Activated naive CD4-positive, alpha-beta T cell treated with anti-CD3 and anti-CD28 coated beads, Interleukin-2, amount 50 U/mL, for 24 hours (primary cell): ENCODE measurements around the gene RGMA.

Experiments used
- H3K27ac Mint-ChIP-seq: one replicate; pipeline ENCODE4 v1.8.0; 2021; ENCODE audit warnings: mild to moderate bottlenecking, mixed read lengths
- H3K27me3 Mint-ChIP-seq: one replicate; pipeline ENCODE4 v1.8.0; 2021; ENCODE audit warnings: mixed read lengths
- H3K36me3 Mint-ChIP-seq: one replicate; pipeline ENCODE4 v1.8.0; 2021; ENCODE audit warnings: mixed read lengths
- H3K4me1 Mint-ChIP-seq: one replicate; pipeline ENCODE4 v1.8.0; 2021; ENCODE audit warnings: mixed read lengths
- H3K4me3 Mint-ChIP-seq: one replicate; pipeline ENCODE4 v1.8.0; 2021; ENCODE audit warnings: mild to moderate bottlenecking, mixed read lengths
- H3K9me3 Mint-ChIP-seq: one replicate; pipeline ENCODE4 v1.8.0; 2021; ENCODE audit warnings: mixed read lengths

Gene RGMA

GRCh38 chr15:93076217-93076616, 12.8 kb downstream of the RGMA start:
- Mint-ChIP-seq H3K27me3 (peaks cover 38% of the 10 kb centered on the region), H3K36me3 (no peaks in the 10 kb centered on the region), H3K9me3 (no peaks in the 10 kb centered on the region), H3K4me1 (peaks cover 16% of the 10 kb centered on the region), H3K4me3 (no peak overlapping the region), H3K27ac (no peak overlapping the region)

- no peak overlapping the region for H3K27ac Mint-ChIP-seq
- H3K4me3 Mint-ChIP-seq, result no peak overlapping the region
- H3K27me3 Mint-ChIP-seq, result peaks cover 36% of the 10 kb centered on the region
- H3K9me3 Mint-ChIP-seq, result no peaks in the 10 kb centered on the region
- peaks cover 16% of the 10 kb centered on the region for H3K4me1 Mint-ChIP-seq
- H3K36me3 Mint-ChIP-seq, result no peaks in the 10 kb centered on the region
Observed at GRCh38 chr15:93074599-93074998, 14.4 kb downstream of the RGMA start.

DNA sequence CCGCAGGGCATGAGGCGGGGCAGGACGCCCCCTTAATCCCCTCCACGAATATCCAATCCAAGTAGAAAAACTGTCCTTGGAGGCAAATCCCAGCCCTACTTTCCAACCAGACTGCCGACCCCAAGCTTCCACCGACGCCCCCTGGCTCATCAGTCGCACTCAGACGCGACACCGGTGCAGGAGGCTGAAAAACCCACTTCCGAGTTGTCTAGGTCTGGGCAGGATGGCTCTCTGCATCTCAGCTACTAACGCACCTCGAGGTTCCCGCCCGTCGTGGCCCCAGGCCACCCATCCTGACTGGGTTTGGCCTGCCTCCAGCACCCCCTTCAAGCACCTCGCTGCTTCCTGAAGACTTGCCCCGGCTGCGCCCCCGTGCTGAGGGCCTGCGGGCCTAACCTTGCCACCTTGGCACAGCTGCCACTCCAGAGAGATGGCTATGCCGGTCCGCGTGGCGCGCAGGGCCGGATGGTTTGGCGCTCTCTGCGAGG, 15.5 kb downstream of the RGMA start:
- Mint-ChIP-seq H3K27me3 (peaks cover 36% of the 10 kb centered on the region), H3K9me3 (no peaks in the 10 kb centered on the region), H3K4me3 (peak overlapping the region; percentile 85), H3K4me1 (peaks cover 16% of the 10 kb centered on the region), H3K36me3 (no peaks in the 10 kb centered on the region), H3K27ac (no peak overlapping the region)

GRCh38 chr15:93072411-93073394, 16.3 kb downstream of the RGMA start:
- no peaks in the 10 kb centered on the region for H3K36me3 Mint-ChIP-seq
- no peaks in the 10 kb centered on the region for H3K9me3 Mint-ChIP-seq
- peak overlapping the region; percentile 49 for H3K4me3 Mint-ChIP-seq
- H3K27ac Mint-ChIP-seq, result no peak overlapping the region
- H3K27me3 Mint-ChIP-seq, result peaks cover 35% of the 10 kb centered on the region
- H3K4me1 Mint-ChIP-seq, result peaks cover 16% of the 10 kb centered on the region

DNA sequence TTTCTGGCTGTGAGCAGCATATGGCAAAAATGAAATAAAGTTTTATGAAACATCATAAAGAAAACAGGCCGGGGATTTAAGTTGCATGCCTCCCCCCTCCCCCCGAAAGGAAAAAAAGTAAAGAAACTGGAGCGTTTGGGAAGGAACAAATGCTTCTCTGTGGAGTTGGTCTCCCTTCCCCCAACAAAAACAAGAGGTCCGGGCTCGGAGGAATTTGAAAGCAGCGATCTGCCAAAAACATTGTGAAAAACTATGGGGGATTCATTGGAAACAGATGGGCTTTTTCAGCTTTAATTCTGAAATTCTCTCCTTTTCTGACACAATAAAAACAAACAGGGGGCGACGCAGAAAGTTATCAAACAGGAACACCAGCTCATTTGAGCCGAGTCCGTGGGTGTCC, 17.0 kb downstream of the RGMA start:
- Mint-ChIP-seq H3K27ac (no peak overlapping the region), H3K4me1 (peaks cover 16% of the 10 kb centered on the region), H3K9me3 (no peaks in the 10 kb centered on the region), H3K27me3 (peaks cover 35% of the 10 kb centered on the region), H3K4me3 (peak overlapping the region; percentile 49), H3K36me3 (no peaks in the 10 kb centered on the region)

GRCh38 chr15:93071469-93071936, 17.5 kb downstream of the RGMA start:
- peaks cover 16% of the 10 kb centered on the region for H3K4me1 Mint-ChIP-seq
- H3K4me3 Mint-ChIP-seq, result no peak overlapping the region
- H3K27ac Mint-ChIP-seq, result no peak overlapping the region
- no peaks in the 10 kb centered on the region for H3K36me3 Mint-ChIP-seq
- H3K27me3 Mint-ChIP-seq, result peaks cover 35% of the 10 kb centered on the region
- H3K9me3 Mint-ChIP-seq, result no peaks in the 10 kb centered on the region

DNA sequence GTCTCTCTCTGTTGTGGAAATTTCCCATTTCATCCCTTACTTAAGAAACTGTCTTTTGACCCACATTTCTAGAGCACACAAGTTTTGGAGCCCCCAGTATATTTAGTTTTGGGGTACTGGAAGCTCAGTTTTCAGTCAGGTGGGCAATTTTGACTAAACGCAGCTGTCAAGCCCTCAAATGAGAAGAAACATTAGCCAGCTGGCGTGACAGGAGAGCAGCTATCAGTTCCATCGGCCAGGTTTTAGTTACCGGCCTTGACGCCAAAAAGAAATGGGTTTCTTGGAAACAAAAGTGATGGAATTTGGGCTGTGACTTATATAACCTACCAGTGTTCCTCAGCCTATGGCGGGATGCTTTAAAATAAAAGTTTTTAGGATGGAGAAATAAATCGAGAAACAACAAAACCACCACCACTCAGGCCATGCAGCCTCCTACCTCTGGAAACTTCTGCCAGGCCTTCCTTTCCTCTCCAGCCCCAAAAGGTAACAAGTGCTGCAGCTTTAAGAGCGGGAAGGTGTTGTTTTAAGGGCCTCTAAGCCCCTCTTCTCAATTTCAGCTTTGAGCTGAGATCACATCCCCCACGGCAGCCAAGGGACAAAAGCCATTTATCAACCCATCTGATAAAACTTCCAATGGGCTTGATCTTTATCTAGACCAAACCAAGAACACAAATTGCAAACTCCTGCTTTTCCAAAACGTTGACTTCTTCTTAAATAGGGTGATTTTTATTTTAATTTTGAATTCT, 18.3 kb downstream of the RGMA start:
- no peak overlapping the region for H3K4me3 Mint-ChIP-seq
- H3K36me3 Mint-ChIP-seq, result no peaks in the 10 kb centered on the region
- no peaks in the 10 kb centered on the region for H3K9me3 Mint-ChIP-seq
- H3K27me3 Mint-ChIP-seq, result peaks cover 31% of the 10 kb centered on the region
- no peak overlapping the region for H3K27ac Mint-ChIP-seq
- H3K4me1 Mint-ChIP-seq, result peaks cover 16% of the 10 kb centered on the region

DNA sequence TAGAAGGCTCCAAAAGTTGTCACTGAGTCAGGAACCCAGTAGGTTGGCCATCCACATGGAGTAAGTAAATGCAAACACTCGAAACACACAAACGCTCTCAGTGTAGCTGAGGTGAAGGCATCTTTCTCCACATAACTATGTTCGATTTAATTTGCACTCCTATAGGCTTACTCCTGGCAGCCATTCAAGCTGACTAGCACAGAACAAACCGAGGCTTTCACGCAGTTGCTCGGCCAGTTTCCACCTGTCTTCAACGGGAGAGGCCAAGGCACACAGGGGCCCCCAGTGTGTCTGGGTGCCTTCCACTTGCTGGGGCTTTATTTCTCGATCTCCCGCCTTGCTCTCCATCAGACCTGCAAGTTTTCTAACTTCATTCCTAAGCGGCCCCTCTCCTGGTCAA, 18.9 kb downstream of the RGMA start:
- Mint-ChIP-seq H3K9me3 (no peaks in the 10 kb centered on the region), H3K36me3 (no peaks in the 10 kb centered on the region), H3K27me3 (peaks cover 28% of the 10 kb centered on the region), H3K27ac (no peak overlapping the region), H3K4me3 (no peak overlapping the region), H3K4me1 (peaks cover 16% of the 10 kb centered on the region)

- Mint-ChIP-seq H3K27ac (no peak overlapping the region), H3K9me3 (no peaks in the 10 kb centered on the region), H3K4me1 (peaks cover 12% of the 10 kb centered on the region), H3K36me3 (no peaks in the 10 kb centered on the region), H3K27me3 (peaks cover 19% of the 10 kb centered on the region), H3K4me3 (no peak overlapping the region)
Observed at GRCh38 chr15:93068581-93069199, 20.3 kb downstream of the RGMA start.

GRCh38 chr15:93067649-93068085, 21.3 kb downstream of the RGMA start:
- H3K4me1 Mint-ChIP-seq, result peaks cover 7% of the 10 kb centered on the region
- H3K36me3 Mint-ChIP-seq, result no peaks in the 10 kb centered on the region
- no peak overlapping the region for H3K27ac Mint-ChIP-seq
- peaks cover 15% of the 10 kb centered on the region for H3K27me3 Mint-ChIP-seq
- no peak overlapping the region for H3K4me3 Mint-ChIP-seq
- H3K9me3 Mint-ChIP-seq, result no peaks in the 10 kb centered on the region

DNA sequence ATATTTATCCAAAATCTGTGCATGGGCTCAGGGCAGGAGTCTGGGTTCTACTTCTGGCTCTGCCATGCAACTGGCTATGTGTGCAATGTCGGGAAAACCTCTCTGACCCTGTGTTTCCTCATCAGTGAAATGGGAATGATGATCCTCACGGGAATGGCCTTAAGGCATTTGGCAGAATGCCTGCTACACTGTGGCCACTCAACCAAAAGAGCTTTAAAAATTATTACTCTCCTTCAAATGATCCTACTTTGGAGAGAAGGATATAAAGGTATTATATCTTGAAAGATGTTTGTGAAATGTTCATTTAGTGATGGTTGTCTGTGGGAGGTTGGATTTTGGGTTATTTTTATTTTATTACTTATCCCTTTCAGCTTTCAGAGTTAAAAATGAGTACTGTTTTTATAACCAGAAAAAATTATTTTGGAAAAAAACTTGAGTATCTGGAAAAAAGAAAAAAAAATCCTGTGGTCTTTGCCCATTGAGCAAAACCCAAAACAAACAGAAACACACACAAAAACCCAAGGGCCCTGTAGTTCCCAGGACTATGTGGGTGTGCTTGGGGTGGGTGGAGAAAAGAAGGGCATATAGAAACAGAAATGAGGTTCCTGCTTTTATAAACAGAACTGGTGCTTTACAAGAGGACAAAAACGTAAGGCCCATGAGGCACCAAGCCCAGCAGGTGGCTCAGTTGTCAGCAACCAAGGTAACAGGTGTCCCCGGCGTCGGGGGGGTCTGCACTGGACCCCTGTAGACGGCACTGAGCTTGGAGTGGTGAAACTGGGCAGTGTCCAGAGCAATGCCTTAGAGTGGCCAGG, 22.0 kb downstream of the RGMA start:
- Mint-ChIP-seq H3K9me3 (no peaks in the 10 kb centered on the region), H3K36me3 (no peaks in the 10 kb centered on the region), H3K27me3 (peaks cover 13% of the 10 kb centered on the region), H3K27ac (no peak overlapping the region), H3K4me1 (peaks cover 4% of the 10 kb centered on the region), H3K4me3 (no peak overlapping the region)

GRCh38 chr15:93066224-93066681, 22.8 kb downstream of the RGMA start:
- H3K36me3 Mint-ChIP-seq, result no peaks in the 10 kb centered on the region
- H3K4me3 Mint-ChIP-seq, result no peak overlapping the region
- H3K9me3 Mint-ChIP-seq, result no peaks in the 10 kb centered on the region
- peaks cover 5% of the 10 kb centered on the region for H3K27me3 Mint-ChIP-seq
- no peaks in the 10 kb centered on the region for H3K4me1 Mint-ChIP-seq
- no peak overlapping the region for H3K27ac Mint-ChIP-seq

GRCh38 chr15:93065641-93066045, 23.4 kb downstream of the RGMA start:
- Mint-ChIP-seq H3K4me3 (no peak overlapping the region), H3K36me3 (no peaks in the 10 kb centered on the region), H3K9me3 (no peaks in the 10 kb centered on the region), H3K27me3 (peaks cover 2% of the 10 kb centered on the region), H3K4me1 (no peaks in the 10 kb centered on the region), H3K27ac (no peak overlapping the region)

DNA sequence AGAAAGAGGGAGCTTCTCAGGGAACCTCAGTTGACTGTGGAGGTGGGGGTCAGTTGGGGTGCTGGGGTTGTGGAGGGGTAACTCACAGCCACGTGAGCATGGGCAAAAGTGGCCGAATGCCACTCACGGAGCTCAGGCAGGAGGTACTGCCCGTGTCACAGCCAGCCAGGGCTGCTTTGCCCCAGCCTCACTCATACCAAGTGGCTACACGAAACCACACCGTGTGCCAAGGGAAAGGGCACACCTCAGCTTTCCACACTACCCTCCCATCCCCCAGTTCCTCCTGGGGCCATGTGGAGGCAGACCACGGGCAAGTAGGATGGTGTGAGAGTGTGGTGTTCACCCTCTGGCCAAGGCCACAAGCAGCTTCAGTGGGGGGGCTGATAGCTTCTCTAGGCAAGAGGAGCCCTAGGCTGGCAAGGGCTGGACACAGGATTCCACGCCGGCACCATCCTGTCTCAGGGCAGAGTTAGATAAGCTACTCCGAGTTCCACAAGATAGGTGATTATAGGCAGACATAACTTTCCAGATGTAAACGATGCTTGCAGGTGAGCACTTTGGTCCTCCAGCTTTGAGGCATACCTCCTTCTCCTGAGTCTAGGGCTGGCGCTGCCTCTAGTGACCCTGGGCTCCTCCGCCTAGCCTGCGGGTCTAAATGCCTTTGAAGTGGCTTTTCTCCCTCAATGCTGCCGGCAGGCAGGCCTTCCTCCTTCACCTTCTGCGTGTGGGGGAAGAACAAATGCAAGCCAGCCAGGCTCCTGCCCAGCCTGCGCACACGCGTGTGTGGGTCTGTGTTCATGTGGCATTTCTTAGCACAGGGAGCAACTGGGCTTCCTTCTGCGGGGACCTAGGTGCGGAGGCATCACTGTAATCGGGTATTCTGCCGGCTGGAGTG, 25.0 kb downstream of the RGMA start:
- H3K9me3 Mint-ChIP-seq, result no peaks in the 10 kb centered on the region
- H3K27me3 Mint-ChIP-seq, result peaks cover 2% of the 10 kb centered on the region
- H3K4me3 Mint-ChIP-seq, result no peak overlapping the region
- H3K4me1 Mint-ChIP-seq, result no peaks in the 10 kb centered on the region
- no peaks in the 10 kb centered on the region for H3K36me3 Mint-ChIP-seq
- H3K27ac Mint-ChIP-seq, result no peak overlapping the region
